GM12864 (cell line): ENCODE measurements around the gene TMEM208.
A peak's percentile ranks its signal among the peaks of the same experiment; 100 is the strongest.

ENCODE experiments used
- DNase-seq: peaks from one replicate; pipeline ENCODE4 v3.0.0-alpha.2; 2011; ENCODE audit warnings: low read depth
- H3K4me3 ChIP-seq: 2 replicates; pipeline ENCODE4 v1.5.1; 2011; ENCODE audit warnings: mild to moderate bottlenecking, low read depth, low read length, control low read depth
- TF ChIP-seq, protein P1 (sequence below): IDR thresholded peaks from 2 replicates; pipeline ENCODE4 v1.5.1; 2011; ENCODE audit warnings: low read depth, mild to moderate bottlenecking, moderate library complexity, low read length, control low read depth, inconsistent platforms; ENCODE audit errors: missing control alignments

Gene TMEM208

DNA sequence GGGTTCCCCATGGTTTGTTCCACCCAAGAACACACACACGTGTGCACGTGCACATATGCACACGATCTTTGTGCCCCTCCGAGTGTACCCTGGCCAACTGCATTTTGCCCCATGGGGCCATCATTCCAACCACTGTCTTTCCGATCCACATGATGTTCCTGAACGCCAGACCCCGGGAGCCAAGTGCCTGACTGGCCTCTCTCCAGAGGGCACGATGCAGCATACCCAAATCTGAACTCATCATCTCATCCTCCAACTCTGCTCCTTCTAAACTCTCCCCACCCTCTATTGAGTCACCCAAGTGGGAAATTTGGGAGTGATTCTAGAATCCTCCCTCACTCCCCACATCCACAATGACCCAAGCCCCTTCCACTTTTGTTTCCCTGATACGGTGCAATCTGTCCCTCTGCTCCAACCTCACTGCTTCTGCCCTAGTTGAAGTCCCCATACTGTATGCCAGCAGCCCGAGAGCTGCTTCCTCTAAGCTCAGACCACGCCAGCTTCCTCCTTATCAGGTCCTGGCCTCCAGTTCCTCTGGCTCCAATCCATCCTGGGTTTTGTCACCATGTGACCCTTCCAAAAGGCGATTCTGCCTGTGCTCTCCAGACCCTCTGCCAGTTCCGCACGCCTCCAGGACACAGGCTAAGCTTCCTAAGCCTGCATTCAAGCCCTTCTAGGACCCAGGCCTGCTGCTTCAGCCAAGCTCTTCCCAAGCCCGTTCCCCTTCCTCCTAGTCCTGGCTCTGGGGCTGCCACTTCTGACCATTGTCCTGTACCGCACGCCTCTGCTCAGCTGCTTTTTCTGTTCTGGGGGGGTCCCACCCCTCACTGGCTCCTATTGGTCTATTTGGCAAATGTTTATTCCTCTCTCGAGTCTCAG lies 10.1 kb upstream of the TMEM208 start:
- H3K4me3 ChIP-seq: no peak overlapping the region
- no peak for DNase-seq
- TF ChIP-seq, protein P1, sequence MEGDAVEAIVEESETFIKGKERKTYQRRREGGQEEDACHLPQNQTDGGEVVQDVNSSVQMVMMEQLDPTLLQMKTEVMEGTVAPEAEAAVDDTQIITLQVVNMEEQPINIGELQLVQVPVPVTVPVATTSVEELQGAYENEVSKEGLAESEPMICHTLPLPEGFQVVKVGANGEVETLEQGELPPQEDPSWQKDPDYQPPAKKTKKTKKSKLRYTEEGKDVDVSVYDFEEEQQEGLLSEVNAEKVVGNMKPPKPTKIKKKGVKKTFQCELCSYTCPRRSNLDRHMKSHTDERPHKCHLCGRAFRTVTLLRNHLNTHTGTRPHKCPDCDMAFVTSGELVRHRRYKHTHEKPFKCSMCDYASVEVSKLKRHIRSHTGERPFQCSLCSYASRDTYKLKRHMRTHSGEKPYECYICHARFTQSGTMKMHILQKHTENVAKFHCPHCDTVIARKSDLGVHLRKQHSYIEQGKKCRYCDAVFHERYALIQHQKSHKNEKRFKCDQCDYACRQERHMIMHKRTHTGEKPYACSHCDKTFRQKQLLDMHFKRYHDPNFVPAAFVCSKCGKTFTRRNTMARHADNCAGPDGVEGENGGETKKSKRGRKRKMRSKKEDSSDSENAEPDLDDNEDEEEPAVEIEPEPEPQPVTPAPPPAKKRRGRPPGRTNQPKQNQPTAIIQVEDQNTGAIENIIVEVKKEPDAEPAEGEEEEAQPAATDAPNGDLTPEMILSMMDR: no peak

- TF ChIP-seq, protein P1: no peak
- no peak overlapping the region for H3K4me3 ChIP-seq
- no peak for DNase-seq
These were observed 2.9 kb upstream of the TMEM208 start for GRCh38 chr16:67223992-67224391.

DNA sequence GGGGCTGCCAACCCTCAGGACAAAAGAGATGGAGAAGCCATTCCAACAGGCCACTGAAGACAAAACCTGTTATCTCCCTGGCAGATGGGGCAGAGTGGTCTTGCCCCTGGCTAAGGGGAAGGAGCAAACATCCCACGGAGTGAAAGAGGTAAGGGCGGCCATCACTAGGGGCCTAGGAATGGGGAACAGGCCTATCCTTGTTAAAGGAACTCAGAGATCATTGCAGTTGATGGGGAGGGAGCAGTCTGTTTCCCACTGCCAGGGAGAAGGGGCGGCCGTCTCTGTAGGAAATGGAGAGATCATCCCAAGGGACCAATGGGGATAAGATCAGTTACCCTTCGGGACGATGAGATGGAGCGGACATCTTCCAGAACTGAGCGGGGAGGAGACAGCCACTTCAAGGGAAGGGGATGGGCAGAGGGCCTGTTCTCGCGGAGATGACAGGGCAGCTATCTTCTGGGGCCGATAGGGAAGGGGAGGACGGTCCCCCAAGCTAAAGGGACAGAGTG lies 581 bp upstream of the TMEM208 start:
- TF ChIP-seq, protein P1: no peak
- peak overlapping the region; percentile 89 for H3K4me3 ChIP-seq
- no peak for DNase-seq

DNA sequence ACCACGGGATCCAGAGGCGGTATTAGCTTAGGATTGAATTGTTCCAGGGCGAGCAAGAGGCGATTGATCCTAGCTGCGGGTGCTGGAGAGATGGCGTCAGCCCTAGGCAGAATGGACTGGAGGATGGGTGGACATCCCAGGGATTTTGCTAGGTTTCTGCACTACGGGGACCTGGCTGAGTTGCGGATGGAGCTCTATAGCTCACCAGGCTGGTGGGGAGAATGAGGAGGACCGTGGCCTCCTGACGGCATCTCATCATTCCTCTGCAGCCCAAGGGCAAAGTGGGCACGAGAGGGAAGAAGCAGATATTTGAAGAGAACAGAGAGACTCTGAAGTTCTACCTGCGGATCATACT lies 614 bp downstream of the TMEM208 start:
- TF ChIP-seq, protein P1: no peak
- H3K4me3 ChIP-seq: peak overlapping the region; percentile 89
- no peak for DNase-seq

GRCh38 chr16:67228034-67228785 lies 1.3 kb downstream of the TMEM208 start:
- TF ChIP-seq, protein P1: no peak
- DNase-seq: no peak
- H3K4me3 ChIP-seq: peak overlapping the region; percentile 89

GRCh38 chr16:67228905-67229304 lies 2.0 kb downstream of the TMEM208 start:
- no peak for DNase-seq
- TF ChIP-seq, protein P1: no peak
- H3K4me3 ChIP-seq: no peak overlapping the region
